GM23338 (cell line): ENCODE results near the gene SIN3B. TPM values are rescaled to one million over a fixed set of nuclear protein-coding genes. Genes with fewer than 3 reads are reported as not detected.

Experiments used
- ATAC-seq: fragments of 200-7000 bp; cut with Tn5 transposase; 3 replicates; pipeline ENCODE4 v1.9.1; 2020
- DNase-seq: peaks from one replicate; pipeline ENCODE4 v3.0.0-alpha.2; 2015; ENCODE audit warnings: low spot score
- H2AFZ ChIP-seq: fragments of 200-600 bp; sonication (generic); 2 replicates; pipeline ENCODE4 v1.8.0; 2016; ENCODE audit warnings: antibody characterized with exemption, mild to moderate bottlenecking, moderate library complexity
- H3F3A ChIP-seq: fragments of 200-600 bp; sonication (generic); replicated peaks from 2 replicates; pipeline ENCODE4 v1.8.0; 2017; ENCODE audit warnings: antibody characterized with exemption, mixed run types, low read depth
- H3K27ac ChIP-seq: fragments of 200-600 bp; sonication (generic); 2 replicates; pipeline ENCODE4 v1.6.1; 2016; ENCODE audit warnings: low read depth
- H3K27me3 ChIP-seq: fragments of 200-600 bp; sonication (generic); 2 replicates; pipeline ENCODE4 v1.8.0; 2016; ENCODE audit warnings: mild to moderate bottlenecking, mixed run types, moderate library complexity; ENCODE audit not compliant: insufficient read depth
- H3K36me3 ChIP-seq: fragments of 200-600 bp; sonication (generic); 2 replicates; pipeline ENCODE4 v1.8.0; 2016; ENCODE audit warnings: mild to moderate bottlenecking; ENCODE audit not compliant: insufficient read depth
- H3K4me1 ChIP-seq: fragments of 200-600 bp; sonication (generic); 2 replicates; pipeline ENCODE4 v1.8.0; 2016; ENCODE audit warnings: mild to moderate bottlenecking, moderate library complexity; ENCODE audit not compliant: insufficient read depth
- H3K4me2 ChIP-seq: fragments of 200-600 bp; sonication (generic); 2 replicates; pipeline ENCODE4 v1.7.1; 2017; ENCODE audit warnings: mixed run types
- H3K4me3 ChIP-seq: fragments of 200-600 bp; sonication (generic); 2 replicates; pipeline ENCODE4 v1.6.1; 2016; ENCODE audit warnings: mixed run types
- H3K79me2 ChIP-seq: fragments of 200-600 bp; sonication (generic); replicated peaks from 2 replicates; pipeline ENCODE4 v1.8.0; 2017; ENCODE audit warnings: mild to moderate bottlenecking; ENCODE audit not compliant: insufficient read depth
- H3K9me2 ChIP-seq: fragments of 200-600 bp; sonication (generic); 2 replicates; pipeline ENCODE4 v1.8.0; 2017; ENCODE audit not compliant: insufficient read depth
- H4K20me1 ChIP-seq: fragments of 200-600 bp; sonication (generic); replicated peaks from 2 replicates; pipeline ENCODE4 v1.8.0; 2017; ENCODE audit warnings: mild to moderate bottlenecking; ENCODE audit not compliant: insufficient read depth
- H3K27ac Mint-ChIP-seq: 2 replicates; pipeline ENCODE4 v1.8.0; 2020; ENCODE audit warnings: inconsistent platforms, mild to moderate bottlenecking, moderate library complexity, mixed read lengths
- H3K27me3 Mint-ChIP-seq: 3 replicates; pipeline ENCODE4 v1.8.0; 2022; ENCODE audit warnings: low read depth, mild to moderate bottlenecking, moderate library complexity, mixed read lengths, inconsistent platforms; ENCODE audit not compliant: insufficient read depth, poor library complexity
- H3K36me3 Mint-ChIP-seq: 3 replicates; pipeline ENCODE4 v1.8.0; 2021; ENCODE audit warnings: low read depth, mild to moderate bottlenecking, inconsistent platforms, moderate library complexity, mixed read lengths
- H3K4me1 Mint-ChIP-seq: 3 replicates; pipeline ENCODE4 v1.8.0; 2020; ENCODE audit warnings: mild to moderate bottlenecking, inconsistent platforms, mixed read lengths
- H3K4me3 Mint-ChIP-seq: 3 replicates; pipeline ENCODE4 v1.8.0; 2021; ENCODE audit warnings: moderate library complexity, mild to moderate bottlenecking, inconsistent platforms, mixed read lengths
- H3K9me3 Mint-ChIP-seq: 3 replicates; pipeline ENCODE4 v1.8.0; 2020; ENCODE audit warnings: moderate library complexity, mild to moderate bottlenecking, inconsistent platforms, mixed read lengths
- EZH2 ChIP-seq: fragments of 200-600 bp; sonication (generic); IDR thresholded peaks from one replicate; pipeline ENCODE4 v1.8.0; 2017; ENCODE audit warnings: antibody characterized with exemption, mild to moderate bottlenecking, low read depth; ENCODE audit not compliant: unreplicated experiment
- NANOG ChIP-seq: IDR thresholded peaks from 2 replicates; pipeline ENCODE4 v1.6.1; 2016; ENCODE audit warnings: antibody characterized with exemption, borderline replicate concordance
- STAT1 ChIP-seq: IDR thresholded peaks from one replicate; pipeline ENCODE4 v1.6.1; 2016; ENCODE audit warnings: antibody characterized with exemption; ENCODE audit not compliant: unreplicated experiment
- ZNF114 ChIP-seq: fragments of 250-450 bp; sonication (Bioruptor Pico); IDR thresholded peaks from 2 replicates; pipeline ENCODE4 v1.5.0; 2020; ENCODE audit warnings: mild to moderate bottlenecking, moderate library complexity
- ZNF331 ChIP-seq: fragments of 250-450 bp; sonication (Bioruptor Pico); IDR thresholded peaks from 2 replicates; pipeline ENCODE4 v1.5.0; 2020; ENCODE audit warnings: low read depth, mild to moderate bottlenecking, moderate library complexity
- ZNF462 ChIP-seq: fragments of 250-450 bp; sonication (Bioruptor Pico); IDR thresholded peaks from 2 replicates; pipeline ENCODE4 v1.5.0; 2020; ENCODE audit warnings: mild to moderate bottlenecking, moderate library complexity
- polyA plus RNA-seq: library from polyadenylated mRNA; unstranded; fragments of >200 nt; fragmentation: Nextera tagmentation; extraction: Ambion mirVana; gene quantifications from 2 replicates; pipeline ENCODE4 v1.2.1, GENCODE V29; 2016
- total RNA-seq: library from RNA; depleted of rRNA; stranded (reverse); fragments of >200 nt; shearing (Covaris generic); gene quantifications from 2 replicates; pipeline ENCODE4 v1.2.3, GENCODE V29; 2014
- TF ChIP-seq, protein P1 (sequence below), 2 experiments: fragments of 200-600 bp in 1 of 2; sonication (generic) in 1 of 2; conservative IDR thresholded peaks; 2 replicates each; pipeline versions ENCODE4 v1.5.1 to v1.6.1; 2016 to 2017; ENCODE audit warnings: antibody characterized with exemption in 2 of 2, low read depth in 2 of 2, mild to moderate bottlenecking in 2 of 2, moderate library complexity in 1 of 2

Gene SIN3B
- total and polyA plus RNA-seq, 2 experiments from 2014 or later: 37.6 to 68.6 TPM

DNA sequence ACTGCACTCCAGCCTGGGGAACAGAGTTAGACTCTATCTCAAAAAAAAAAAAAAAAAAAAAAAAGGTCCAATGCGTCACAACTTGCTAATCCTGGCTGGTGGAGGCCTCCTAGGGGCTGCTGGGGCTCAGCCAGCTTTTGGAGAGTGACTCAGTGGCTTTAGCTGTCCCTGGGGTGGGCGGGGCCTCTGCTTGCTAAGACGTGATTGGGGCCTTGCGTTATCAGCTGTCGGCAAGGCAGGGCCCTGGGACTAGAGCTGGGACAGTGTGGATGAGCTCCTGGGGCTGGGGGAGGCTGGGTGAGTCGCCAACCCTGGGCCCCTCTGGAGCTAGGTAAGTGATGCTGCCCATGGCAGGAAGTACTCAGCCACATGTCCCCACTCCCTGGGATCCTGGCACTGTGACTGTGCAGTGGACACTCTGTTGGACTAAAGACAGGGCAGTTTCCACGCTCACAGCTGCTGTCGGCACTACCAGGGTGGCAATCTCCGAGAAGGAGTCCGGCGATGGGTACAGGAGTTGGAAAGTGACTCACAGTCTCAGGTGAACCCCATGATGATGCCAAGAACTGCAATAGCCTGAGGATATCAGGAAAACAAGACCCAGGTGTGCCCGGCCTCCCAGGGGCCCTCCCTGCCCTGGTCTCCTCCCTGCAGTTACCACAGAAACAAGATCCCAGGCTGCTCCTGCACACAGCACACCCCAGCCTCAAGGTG is 91.8 kb downstream of the SIN3B start:
- H3K4me3 ChIP-seq: no peak overlapping the region
- no peak overlapping the region for H3K27ac ChIP-seq
- peaks cover 22% of the 10 kb centered on the region for H3K36me3 Mint-ChIP-seq
- H3K4me2 ChIP-seq: no peak overlapping the region
- H3K27me3 Mint-ChIP-seq: peaks cover 4% of the 10 kb centered on the region
- no peaks in the 10 kb centered on the region for H3F3A ChIP-seq
- H3K4me1 ChIP-seq: no peaks in the 10 kb centered on the region
- DNase-seq (no peak), ATAC-seq (no peak)
- H3K4me3 Mint-ChIP-seq: no peak overlapping the region
- H3K79me2 ChIP-seq: no peaks in the 10 kb centered on the region
- no peaks in the 10 kb centered on the region for H3K36me3 ChIP-seq
- TF ChIP-seq ZNF331 (no peak), NANOG (no peak), EZH2 (no peak), ZNF462 (CRISPR knock-in tag) (no peak), ZNF114 (CRISPR knock-in tag) (no peak), STAT1 (no peak)
- TF ChIP-seq, protein P1, sequence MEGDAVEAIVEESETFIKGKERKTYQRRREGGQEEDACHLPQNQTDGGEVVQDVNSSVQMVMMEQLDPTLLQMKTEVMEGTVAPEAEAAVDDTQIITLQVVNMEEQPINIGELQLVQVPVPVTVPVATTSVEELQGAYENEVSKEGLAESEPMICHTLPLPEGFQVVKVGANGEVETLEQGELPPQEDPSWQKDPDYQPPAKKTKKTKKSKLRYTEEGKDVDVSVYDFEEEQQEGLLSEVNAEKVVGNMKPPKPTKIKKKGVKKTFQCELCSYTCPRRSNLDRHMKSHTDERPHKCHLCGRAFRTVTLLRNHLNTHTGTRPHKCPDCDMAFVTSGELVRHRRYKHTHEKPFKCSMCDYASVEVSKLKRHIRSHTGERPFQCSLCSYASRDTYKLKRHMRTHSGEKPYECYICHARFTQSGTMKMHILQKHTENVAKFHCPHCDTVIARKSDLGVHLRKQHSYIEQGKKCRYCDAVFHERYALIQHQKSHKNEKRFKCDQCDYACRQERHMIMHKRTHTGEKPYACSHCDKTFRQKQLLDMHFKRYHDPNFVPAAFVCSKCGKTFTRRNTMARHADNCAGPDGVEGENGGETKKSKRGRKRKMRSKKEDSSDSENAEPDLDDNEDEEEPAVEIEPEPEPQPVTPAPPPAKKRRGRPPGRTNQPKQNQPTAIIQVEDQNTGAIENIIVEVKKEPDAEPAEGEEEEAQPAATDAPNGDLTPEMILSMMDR (conservative IDR thresholded peaks at IDR 0.05; ENCODE audit: low read depth in 2 of 2): no peak
- H4K20me1 ChIP-seq: no peaks in the 10 kb centered on the region
- no peak overlapping the region for H3K27ac Mint-ChIP-seq
- H2AFZ ChIP-seq: no peak overlapping the region
- no peaks in the 10 kb centered on the region; the same call in 2 of the 3 replicates for H3K4me1 Mint-ChIP-seq
- H3K9me3 Mint-ChIP-seq: peaks cover 29% of the 10 kb centered on the region
- no peaks in the 10 kb centered on the region for H3K9me2 ChIP-seq
- H3K27me3 ChIP-seq: no peaks in the 10 kb centered on the region
